Naive thymus-derived CD4-positive, alpha-beta T cell (primary cell): ENCODE data around the gene PLAAT2. TPM values are rescaled to one million over a fixed set of nuclear protein-coding genes. Genes with fewer than 3 reads are reported as not detected.

ENCODE experiments used
- ATAC-seq: fragments of 150-1000 bp; cut with Tn5 transposase; 2 replicates; pipeline ENCODE4 v1.10.0; 2021; ENCODE audit warnings: mild to moderate bottlenecking, moderate library complexity
- CTCF ChIA-PET: fragments of 350-600 bp; sonication (Branson Sonifier 250); formaldehyde crosslinking; loops from one replicate; lab custom pipeline; 2021; ENCODE audit warnings: antibody characterized with exemption; lab: Charles Lee
- POLR2A ChIA-PET: fragments of 350-600 bp; sonication (Branson Sonifier 250); formaldehyde crosslinking; loops from one replicate; lab custom pipeline; 2021; ENCODE audit warnings: antibody characterized with exemption, inconsistent platforms; lab: Charles Lee
- DNase-seq, 9 donors: peaks; one replicate each; pipeline versions ENCODE4 v3.0.0 to v3.0.0-alpha.2; 2020 to 2022; ENCODE audit warnings: mixed read lengths in 1 of 9
- H3K27ac ChIP-seq: one replicate; pipeline ENCODE4 v1.7.0; 2013; ENCODE audit warnings: mild to moderate bottlenecking, low read depth, low read length, moderate library complexity
- H3K27me3 ChIP-seq, 2 donors: one replicate each; pipeline ENCODE4 v1.7.0; 2013; ENCODE audit warnings: low read length in 2 of 2, mild to moderate bottlenecking in 2 of 2, moderate library complexity in 2 of 2; ENCODE audit not compliant: control insufficient read depth in 2 of 2, insufficient read depth in 2 of 2
- H3K36me3 ChIP-seq, 3 experiments: 1 replicate in 2 of 3; 2 replicates in 1 of 3; pipeline ENCODE4 v1.7.0; 2013; ENCODE audit warnings: low read length in 3 of 3, mild to moderate bottlenecking in 3 of 3, moderate library complexity in 1 of 3; ENCODE audit not compliant: insufficient read depth in 3 of 3, control insufficient read depth in 2 of 3
- H3K4me1 ChIP-seq, 2 donors: one replicate each; pipeline ENCODE4 v1.7.0; 2013; ENCODE audit warnings: low read length in 2 of 2, mild to moderate bottlenecking in 2 of 2, moderate library complexity in 1 of 2; ENCODE audit not compliant: control insufficient read depth in 2 of 2, insufficient read depth in 2 of 2
- H3K4me3 ChIP-seq: 2 replicates; pipeline ENCODE4 v1.7.0; 2013; ENCODE audit warnings: mild to moderate bottlenecking, low read length
- H3K9me3 ChIP-seq, 3 experiments: 1 replicate in 2 of 3; 2 replicates in 1 of 3; pipeline ENCODE4 v1.7.0; 2013; ENCODE audit warnings: low read length in 3 of 3; ENCODE audit not compliant: control insufficient read depth in 2 of 3
- H3K27ac Mint-ChIP-seq, 9 donors: one replicate each; pipeline ENCODE4 v1.8.0; 2020 to 2022; ENCODE audit warnings: mixed read lengths in 9 of 9, mild to moderate bottlenecking in 8 of 9, moderate library complexity in 5 of 9, inconsistent platforms in 2 of 9
- H3K27me3 Mint-ChIP-seq, 5 donors: one replicate each; pipeline ENCODE4 v1.8.0; 2021 to 2022; ENCODE audit warnings: mixed read lengths in 5 of 5, mild to moderate bottlenecking in 1 of 5
- H3K36me3 Mint-ChIP-seq, 5 donors: one replicate each; pipeline ENCODE4 v1.8.0; 2020 to 2022; ENCODE audit warnings: mixed read lengths in 5 of 5, mild to moderate bottlenecking in 3 of 5, inconsistent platforms in 1 of 5
- H3K4me1 Mint-ChIP-seq, 7 donors: one replicate each; pipeline ENCODE4 v1.8.0; 2020 to 2022; ENCODE audit warnings: mixed read lengths in 7 of 7, mild to moderate bottlenecking in 3 of 7, inconsistent platforms in 1 of 7
- H3K4me3 Mint-ChIP-seq, 10 donors: one replicate each; pipeline ENCODE4 v1.8.0; 2020 to 2022; ENCODE audit warnings: mild to moderate bottlenecking in 10 of 10, mixed read lengths in 10 of 10, moderate library complexity in 6 of 10, inconsistent platforms in 2 of 10
- H3K9me3 Mint-ChIP-seq, 11 donors: one replicate each; pipeline ENCODE4 v1.8.0; 2020 to 2022; ENCODE audit warnings: mixed read lengths in 11 of 11, mild to moderate bottlenecking in 4 of 11, inconsistent platforms in 1 of 11, moderate library complexity in 1 of 11
- intact Hi-C, 2 donors: fragments of 100-400 bp; cut with micrococcal nuclease; formaldehyde crosslinking; loops; one replicate each; pipeline ENCODE4 v1.15.1; 2023
- polyA plus RNA-seq, 2 donors: library from polyadenylated mRNA; unstranded; fragments of 300-500 nt; fragmentation: Illumina TruSeq; gene quantifications; one replicate each; pipeline ENCODE4 v1.2.3, GENCODE V29; 2021
- total RNA-seq, 6 experiments: library from RNA in 5 of 6; stranded (reverse) in 5 of 6; gene quantifications; 1 replicate in 5 of 6; 2 replicates in 1 of 6; pipeline ENCODE4 v1.2.3 and lab custom pipeline; 2021 to 2026

The PLAAT2 gene
- total and polyA plus RNA-seq, 7 experiments from 2014 or later, result 0.51 TPM; not detected in 6

GRCh38 chr11:63507511-63507910 lies 55.7 kb downstream of the PLAAT2 start:
- POLR2A ChIA-PET, result no interaction called here
- H3K4me1 Mint-ChIP-seq, result peaks cover 6 to 21% (median 13%) of the 10 kb centered on the region in 7 donors

GRCh38 chr11:63506876-63507275 lies 56.3 kb downstream of the PLAAT2 start:
- H3K36me3 ChIP-seq, result no peaks in the 10 kb centered on the region
- H3K9me3 Mint-ChIP-seq, result peaks cover 0 to 3% (median 0%) of the 10 kb centered on the region in 11 donors
- no peak for ATAC-seq
- H3K4me1 ChIP-seq, result peaks cover 0 to 6% of the 10 kb centered on the region in 2 donors
- peak overlapping the region in 1 of 9 donors; percentile 70 for H3K27ac Mint-ChIP-seq
- H3K4me3 ChIP-seq, result no peak overlapping the region
- ChIA-PET CTCF (no interaction called here), POLR2A (no interaction called here)
- DNase-seq, result no peak
- no peaks in the 10 kb centered on the region for H3K9me3 ChIP-seq
- H3K27ac ChIP-seq, result no peak overlapping the region
- peaks cover 0 to 10% (median 0%) of the 10 kb centered on the region in 5 donors for H3K36me3 Mint-ChIP-seq
- no peaks in the 10 kb centered on the region for H3K27me3 Mint-ChIP-seq
- no peaks in the 10 kb centered on the region for H3K27me3 ChIP-seq
- intact Hi-C loops, result no loop called here
- H3K4me1 Mint-ChIP-seq, result peaks cover 12 to 27% (median 18%) of the 10 kb centered on the region in 7 donors
- H3K4me3 Mint-ChIP-seq, result peak overlapping the region in 1 of 10 donors; percentile 35

More at GRCh38 chr11:63507511-63507910, 55.7 kb downstream of the PLAAT2 start:
- H3K36me3 Mint-ChIP-seq, result peaks cover 0 to 5% (median 0%) of the 10 kb centered on the region in 5 donors
- intact Hi-C loops, result no loop called here
- no peak overlapping the region for H3K4me3 ChIP-seq
- CTCF ChIA-PET, result interaction anchor here (0.6 to 1.0 kb wide), 3 partner anchors 19 to 464 kb away, joined by 3 to 4 read pairs (median 3); no protein-coding TSS in a partner anchor
- H3K27me3 ChIP-seq, result no peaks in the 10 kb centered on the region
- no peak overlapping the region for H3K27ac ChIP-seq
- DNase-seq, result no peak
- H3K9me3 ChIP-seq, result no peaks in the 10 kb centered on the region
- H3K9me3 Mint-ChIP-seq, result no peaks in the 10 kb centered on the region
- H3K27ac Mint-ChIP-seq, result peak overlapping the region in 2 of 9 donors; percentile 49 to 69
- H3K4me1 ChIP-seq, result peaks cover 0 to under 1% of the 10 kb centered on the region in 2 donors
- no peak for ATAC-seq
- no peaks in the 10 kb centered on the region for H3K36me3 ChIP-seq
- H3K27me3 Mint-ChIP-seq, result no peaks in the 10 kb centered on the region
- no peak overlapping the region for H3K4me3 Mint-ChIP-seq

DNA sequence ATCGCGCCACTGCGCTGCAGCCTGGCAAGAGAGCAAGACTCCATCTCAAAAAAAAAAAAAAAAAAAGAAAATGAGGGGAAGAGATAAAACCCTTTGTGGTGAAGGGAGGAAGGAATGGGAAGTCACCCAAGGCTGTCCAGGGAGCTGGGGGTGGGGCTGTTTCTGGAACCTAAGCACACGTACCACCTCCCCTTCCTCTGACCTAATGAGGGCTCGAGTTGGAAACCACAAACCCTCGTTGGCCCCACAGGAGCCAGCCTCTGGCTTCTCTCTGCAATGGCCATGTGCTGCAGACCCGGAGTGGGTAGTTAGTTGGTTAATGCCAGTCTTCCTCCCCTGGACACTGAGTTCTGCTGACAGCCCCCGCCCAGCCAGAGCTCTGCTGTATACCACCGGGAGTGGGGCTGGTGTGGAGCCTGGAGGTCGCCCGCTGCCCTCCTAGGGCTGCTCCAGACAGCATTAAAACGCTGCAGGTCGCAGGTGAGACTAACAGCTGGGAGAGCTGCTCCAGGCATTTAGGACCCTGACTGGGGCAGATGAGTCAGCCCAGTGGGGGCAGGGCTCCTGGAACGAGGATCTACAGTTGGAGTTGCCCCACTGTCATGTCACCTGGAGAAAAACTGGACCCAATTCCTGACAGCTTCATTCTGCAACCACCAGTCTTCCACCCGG lies 57.2 kb downstream of the PLAAT2 start, which contains the start of gene LGALS12:
LGALS12 (plus strand) TSS at position 228 of the 672 bp plus-strand sequence; CDS start at position 603, 375 bp downstream.
- POLR2A ChIA-PET, result no interaction called here
- Mint-ChIP-seq H3K36me3 (peaks cover 0 to 10% (median 0%) of the 10 kb centered on the region in 5 donors), H3K4me3 (peak within 1 kb of the TSS in 2 of 10 donors; percentile 29 to 35), H3K4me1 (peaks cover 14 to 28% (median 20%) of the 10 kb centered on the region in 7 donors), H3K9me3 (peaks cover 0 to 6% (median 0%) of the 10 kb centered on the region in 11 donors), H3K27me3 (no peaks in the 10 kb centered on the region), H3K27ac (peak within 1 kb of the TSS in 1 of 9 donors; percentile 70)
- intact Hi-C loops, result no loop called here
- H3K27me3 ChIP-seq, result no peaks in the 10 kb centered on the region
- no peaks in the 10 kb centered on the region for H3K36me3 ChIP-seq
- DNase-seq, result no peak
- H3K9me3 ChIP-seq, result no peaks in the 10 kb centered on the region
- CTCF ChIA-PET, result no interaction called here
- ATAC-seq, result peak; percentile 63
- no peak within 1 kb of the TSS for H3K4me3 ChIP-seq
- no peak within 1 kb of the TSS for H3K27ac ChIP-seq
- peaks cover 0 to 6% of the 10 kb centered on the region in 2 donors for H3K4me1 ChIP-seq

- Mint-ChIP-seq H3K4me3 (no peak overlapping the region), H3K36me3 (peaks cover 0 to 16% (median 7%) of the 10 kb centered on the region in 5 donors), H3K4me1 (peaks cover 14 to 28% (median 20%) of the 10 kb centered on the region in 7 donors), H3K9me3 (peaks cover 5 to 16% (median 7%) of the 10 kb centered on the region in 11 donors), H3K27me3 (no peaks in the 10 kb centered on the region), H3K27ac (no peak overlapping the region)
- ChIA-PET POLR2A (no interaction called here), CTCF (no interaction called here)
- Histone ChIP-seq H3K27ac (no peak overlapping the region), H3K4me3 (no peak overlapping the region), H3K36me3 (no peaks in the 10 kb centered on the region), H3K9me3 (peaks cover 0 to 5% (median 5%) of the 10 kb centered on the region in 3 experiments), H3K4me1 (peaks cover 0 to 6% of the 10 kb centered on the region in 2 donors), H3K27me3 (no peaks in the 10 kb centered on the region)
- intact Hi-C loops, result no loop called here
- ATAC-seq, result no peak
- no peak for DNase-seq
These were observed 58.1 kb downstream of the PLAAT2 start for GRCh38 chr11:63504933-63505586.

- Histone ChIP-seq H3K4me1 (peaks cover 0 to 6% of the 10 kb centered on the region in 2 donors), H3K27ac (no peak overlapping the region), H3K4me3 (no peak overlapping the region), H3K36me3 (no peaks in the 10 kb centered on the region), H3K27me3 (no peaks in the 10 kb centered on the region), H3K9me3 (peaks cover 0 to 9% (median 9%) of the 10 kb centered on the region in 3 experiments)
- Mint-ChIP-seq H3K9me3 (peaks cover 5 to 26% (median 15%) of the 10 kb centered on the region in 11 donors), H3K4me1 (peaks cover 14 to 28% (median 20%) of the 10 kb centered on the region in 7 donors), H3K27me3 (peaks cover 0 to 6% (median 0%) of the 10 kb centered on the region in 5 donors), H3K4me3 (no peak overlapping the region), H3K36me3 (peaks cover 0 to 20% (median 12%) of the 10 kb centered on the region in 5 donors), H3K27ac (no peak overlapping the region)
- intact Hi-C loops, result no loop called here
- ATAC-seq (no peak), DNase-seq (no peak)
- ChIA-PET CTCF (no interaction called here), POLR2A (no interaction called here)
These were observed 59.1 kb downstream of the PLAAT2 start for GRCh38 chr11:63504054-63504453.

DNA sequence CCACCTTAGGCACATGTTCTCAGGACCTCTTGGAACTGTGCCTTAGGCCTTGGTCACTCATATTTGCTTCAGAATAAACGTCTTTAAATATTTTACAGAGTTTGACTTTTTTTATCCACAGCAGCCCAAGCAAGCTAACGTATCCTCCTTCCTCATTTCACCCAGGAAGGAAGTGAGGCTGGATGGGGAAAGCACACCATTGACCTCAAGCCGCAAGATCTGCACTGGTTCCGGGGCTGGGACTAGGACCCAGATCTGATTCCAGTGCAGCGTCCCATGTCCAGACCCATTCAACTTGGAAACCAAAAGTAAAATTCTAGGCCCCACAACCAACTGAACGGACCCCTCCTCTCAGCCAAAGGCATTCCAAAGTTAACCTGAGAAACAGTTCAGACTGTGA lies 59.7 kb downstream of the PLAAT2 start:
- Histone ChIP-seq H3K4me1 (peaks cover 0 to 6% of the 10 kb centered on the region in 2 donors), H3K9me3 (peaks cover 0 to 9% (median 9%) of the 10 kb centered on the region in 3 experiments), H3K27me3 (no peaks in the 10 kb centered on the region), H3K4me3 (no peak overlapping the region), H3K36me3 (no peaks in the 10 kb centered on the region), H3K27ac (no peak overlapping the region)
- peak; percentile 65 for ATAC-seq
- no peak for DNase-seq
- POLR2A ChIA-PET, result no interaction called here
- intact Hi-C loops, result no loop called here
- H3K27ac Mint-ChIP-seq, result peak overlapping the region in 1 of 9 donors; percentile 28
- H3K36me3 Mint-ChIP-seq, result peaks cover 0 to 20% (median 15%) of the 10 kb centered on the region in 5 donors
- peaks cover 5 to 31% (median 16%) of the 10 kb centered on the region in 11 donors for H3K9me3 Mint-ChIP-seq
- CTCF ChIA-PET, result no interaction called here
- no peak overlapping the region for H3K4me3 Mint-ChIP-seq
- H3K4me1 Mint-ChIP-seq, result peaks cover 14 to 28% (median 20%) of the 10 kb centered on the region in 7 donors
- H3K27me3 Mint-ChIP-seq, result peaks cover 2 to 8% (median 3%) of the 10 kb centered on the region in 5 donors
